NCI-H2081 (cell line): Measurements from ENCODE around the gene CLDN9.
"Not testable (repeated sequence)": the region's sequence is repeated elsewhere in the genome, so short reads cannot be mapped to it uniquely, and the experiment has no call there.

ENCODE experiments used
- DNase-seq, 2 experiments: peaks; one replicate each; lab custom pipeline; 2025; lab: John Stamatoyannopoulos, UW

The CLDN9 gene

GRCh38 chr16:3030222-3031212 is 17.8 kb downstream of the CLDN9 start:
- DNase-seq, result no peak

GRCh38 chr16:3032624-3033023 is 19.9 kb downstream of the CLDN9 start:
- no peak for DNase-seq

- no peak for DNase-seq
Measured at GRCh38 chr16:3035289-3035971, 22.7 kb downstream of the CLDN9 start.

- peak in 1 of 2 experiments; percentile 12 for DNase-seq
Measured at GRCh38 chr16:3035972-3036725, 23.4 kb downstream of the CLDN9 start.

- DNase-seq, result no peak
Measured at GRCh38 chr16:3036726-3037315, 24.1 kb downstream of the CLDN9 start, which contains the start of gene BICDL2. Gene BICDL2 (minus strand): TSS chr16:3036944. CDS start chr16:3035496, 1,448 bp downstream.

- DNase-seq, result peak in 1 of 2 experiments; percentile 27
Measured at GRCh38 chr16:3038256-3038655, 25.5 kb downstream of the CLDN9 start.

GRCh38 chr16:3038896-3039295 is 26.2 kb downstream of the CLDN9 start:
- DNase-seq, result no peak

GRCh38 chr16:3042376-3042775 is 29.7 kb downstream of the CLDN9 start:
- no peak for DNase-seq

- DNase-seq, result no peak
Measured at GRCh38 chr16:3044708-3045107, 32.0 kb downstream of the CLDN9 start.

GRCh38 chr16:3045758-3046640 is 33.3 kb downstream of the CLDN9 start, which contains the start of gene MMP25:
Gene MMP25 (plus strand): TSS chr16:3046561. CDS start chr16:3046918, 357 bp downstream.
- DNase-seq, result no peak

- DNase-seq, result no peak
Measured at GRCh38 chr16:3046641-3047386, 34.1 kb downstream of the CLDN9 start.

GRCh38 chr16:3047387-3047720 is 34.6 kb downstream of the CLDN9 start:
- no peak for DNase-seq

GRCh38 chr16:3049921-3050481 is 37.3 kb downstream of the CLDN9 start:
- DNase-seq, result no peak

GRCh38 chr16:3050487-3050886 is 37.8 kb downstream of the CLDN9 start:
- no peak for DNase-seq

GRCh38 chr16:3051009-3051408 is 38.3 kb downstream of the CLDN9 start:
- no peak for DNase-seq

- no peak for DNase-seq
Measured at GRCh38 chr16:3051494-3051893, 38.8 kb downstream of the CLDN9 start.

- DNase-seq, result not testable (repeated sequence)
Measured at GRCh38 chr16:3052571-3053329, 40.0 kb downstream of the CLDN9 start.

- not testable (repeated sequence) for DNase-seq
Measured at GRCh38 chr16:3053330-3053710, 40.6 kb downstream of the CLDN9 start.
